ENCODE results near the gene SFXN5. TPM values are rescaled to one million over a fixed set of nuclear protein-coding genes. Genes with fewer than 3 reads are reported as not detected.

SFXN5 gene
- total RNA-seq, 1 donor from 2014 or later = 29.8 TPM

- peaks cover 6% of the 10 kb centered on the region for H3K4me1 Mint-ChIP-seq (ENCODE audit: unreplicated experiment)
- H3K4me3 Mint-ChIP-seq (ENCODE audit: unreplicated experiment) = no peak overlapping the region
- H3K27ac Mint-ChIP-seq (ENCODE audit: unreplicated experiment) = no peak overlapping the region
Measured at GRCh38 chr2:72964146-72964525, 107.4 kb downstream of the SFXN5 start.

GRCh38 chr2:72963423-72964145 lies 107.9 kb downstream of the SFXN5 start:
- Mint-ChIP-seq H3K4me1 (ENCODE audit: unreplicated experiment) (peaks cover 6% of the 10 kb centered on the region), H3K4me3 (ENCODE audit: unreplicated experiment) (no peak overlapping the region), H3K36me3 (ENCODE audit: low read depth, unreplicated experiment) (peaks cover 18% of the 10 kb centered on the region), H3K9me3 (ENCODE audit: unreplicated experiment) (no peaks in the 10 kb centered on the region), H3K27me3 (ENCODE audit: unreplicated experiment) (peaks cover 15% of the 10 kb centered on the region), H3K27ac (ENCODE audit: unreplicated experiment) (no peak overlapping the region)
- no peak for TF ChIP-seq CTCF (IDR thresholded peaks at IDR 0.05; ENCODE audit: unreplicated experiment)
- DNase-seq (ENCODE audit: low spot score) = no peak

More at GRCh38 chr2:72964146-72964525, 107.4 kb downstream of the SFXN5 start:
- Mint-ChIP-seq H3K27me3 (ENCODE audit: unreplicated experiment) (peaks cover 15% of the 10 kb centered on the region), H3K9me3 (ENCODE audit: unreplicated experiment) (no peaks in the 10 kb centered on the region), H3K36me3 (ENCODE audit: low read depth, unreplicated experiment) (peaks cover 17% of the 10 kb centered on the region)
- no peak for TF ChIP-seq CTCF (IDR thresholded peaks at IDR 0.05; ENCODE audit: unreplicated experiment)
- no peak for DNase-seq (ENCODE audit: low spot score)

- Mint-ChIP-seq H3K4me1 (ENCODE audit: unreplicated experiment) (peaks cover 5% of the 10 kb centered on the region), H3K9me3 (ENCODE audit: unreplicated experiment) (no peaks in the 10 kb centered on the region), H3K4me3 (ENCODE audit: unreplicated experiment) (no peak overlapping the region), H3K27me3 (ENCODE audit: unreplicated experiment) (peaks cover 15% of the 10 kb centered on the region), H3K36me3 (ENCODE audit: low read depth, unreplicated experiment) (peaks cover 18% of the 10 kb centered on the region), H3K27ac (ENCODE audit: unreplicated experiment) (no peak overlapping the region)
- no peak for DNase-seq (ENCODE audit: low spot score)
- TF ChIP-seq CTCF (IDR thresholded peaks at IDR 0.05; ENCODE audit: unreplicated experiment) = no peak
Measured at GRCh38 chr2:72962911-72963310, 108.6 kb downstream of the SFXN5 start.

GRCh38 chr2:72961853-72962468 lies 109.6 kb downstream of the SFXN5 start:
- peaks cover 3% of the 10 kb centered on the region for H3K4me1 Mint-ChIP-seq (ENCODE audit: unreplicated experiment)
- H3K9me3 Mint-ChIP-seq (ENCODE audit: unreplicated experiment) = no peaks in the 10 kb centered on the region
- H3K4me3 Mint-ChIP-seq (ENCODE audit: unreplicated experiment) = no peak overlapping the region
- TF ChIP-seq CTCF (IDR thresholded peaks at IDR 0.05; ENCODE audit: unreplicated experiment) = no peak
- peaks cover 15% of the 10 kb centered on the region for H3K27me3 Mint-ChIP-seq (ENCODE audit: unreplicated experiment)
- H3K27ac Mint-ChIP-seq (ENCODE audit: unreplicated experiment) = no peak overlapping the region
- H3K36me3 Mint-ChIP-seq (ENCODE audit: low read depth, unreplicated experiment) = peaks cover 22% of the 10 kb centered on the region
- DNase-seq (ENCODE audit: low spot score) = no peak
